Thyroid gland (tissue), 4 donors: Measurements from ENCODE around the gene GRIK4. TPM values are rescaled to one million over a fixed set of nuclear protein-coding genes. Genes with fewer than 3 reads are reported as not detected.

Experiments used
- DNase-seq, 2 donors: peaks; one replicate each; pipeline ENCODE4 v3.0.0-alpha.2; 2019
- H3K27ac ChIP-seq, 3 donors: fragments of 200-600 bp; sonication (generic); 1 replicate in 2 of 3; 2 replicates in 1 of 3; pipeline ENCODE4 v1.5.1; 2016 to 2019; ENCODE audit warnings: mild to moderate bottlenecking in 1 of 3, moderate library complexity in 1 of 3
- H3K27me3 ChIP-seq: fragments of 200-600 bp; sonication (generic); one replicate; pipeline ENCODE4 v1.5.1; 2019
- H3K36me3 ChIP-seq, 2 donors: fragments of 200-600 bp; sonication (generic); one replicate each; pipeline ENCODE4 v1.5.1; 2016 to 2019
- H3K4me1 ChIP-seq, 2 donors: fragments of 200-600 bp; sonication (generic); one replicate each; pipeline ENCODE4 v1.5.1; 2017 to 2019
- H3K4me3 ChIP-seq, 3 donors: fragments of 200-600 bp; sonication (generic); replicated peaks in 1 of 3; 1 replicate in 2 of 3; 2 replicates in 1 of 3; pipeline ENCODE4 v1.5.1; 2016; ENCODE audit warnings: mild to moderate bottlenecking in 1 of 3
- H3K9me3 ChIP-seq: fragments of 200-600 bp; sonication (generic); one replicate; pipeline ENCODE4 v1.5.1; 2017
- POLR2A ChIP-seq, 2 donors: fragments of 450-650 bp; IDR thresholded peaks; one replicate each; pipeline ENCODE4 v1.6.1; 2017; ENCODE audit warnings: antibody characterized with exemption in 2 of 2, mild to moderate bottlenecking in 2 of 2, moderate library complexity in 1 of 2
- WGBS, 2 donors: methylation state at CpG; one replicate each; pipeline ENCODE4 v1.1.5; 2017; 5-methylcytosine and 5-hydroxymethylcytosine counted together
- intact Hi-C: fragments of 100-400 bp; cut with DNase I; formaldehyde crosslinking; loops from one replicate; pipeline ENCODE4 v1.15.1; 2023
- total RNA-seq, 4 donors: library from RNA; depleted of rRNA; stranded (reverse); fragments of >200 nt; gene quantifications; one replicate each; pipeline ENCODE4 v1.2.3, GENCODE V29; 2016
- TF ChIP-seq, protein P1 (sequence below), 6 experiments: fragments of 200-600 bp in 3 of 6; fragments of 450-650 bp in 3 of 6; sonication (generic) in 3 of 6; IDR thresholded peaks; one replicate each; pipeline ENCODE4 v1.5.1; 2016 to 2019; ENCODE audit warnings: antibody characterized with exemption in 6 of 6, mild to moderate bottlenecking in 2 of 6, inconsistent platforms in 1 of 6, moderate library complexity in 1 of 6

Gene GRIK4
- total RNA-seq, 4 donors from 2014 or later, result 0.54 to 3.7 (median 0.99) TPM

- TF ChIP-seq, protein P1, sequence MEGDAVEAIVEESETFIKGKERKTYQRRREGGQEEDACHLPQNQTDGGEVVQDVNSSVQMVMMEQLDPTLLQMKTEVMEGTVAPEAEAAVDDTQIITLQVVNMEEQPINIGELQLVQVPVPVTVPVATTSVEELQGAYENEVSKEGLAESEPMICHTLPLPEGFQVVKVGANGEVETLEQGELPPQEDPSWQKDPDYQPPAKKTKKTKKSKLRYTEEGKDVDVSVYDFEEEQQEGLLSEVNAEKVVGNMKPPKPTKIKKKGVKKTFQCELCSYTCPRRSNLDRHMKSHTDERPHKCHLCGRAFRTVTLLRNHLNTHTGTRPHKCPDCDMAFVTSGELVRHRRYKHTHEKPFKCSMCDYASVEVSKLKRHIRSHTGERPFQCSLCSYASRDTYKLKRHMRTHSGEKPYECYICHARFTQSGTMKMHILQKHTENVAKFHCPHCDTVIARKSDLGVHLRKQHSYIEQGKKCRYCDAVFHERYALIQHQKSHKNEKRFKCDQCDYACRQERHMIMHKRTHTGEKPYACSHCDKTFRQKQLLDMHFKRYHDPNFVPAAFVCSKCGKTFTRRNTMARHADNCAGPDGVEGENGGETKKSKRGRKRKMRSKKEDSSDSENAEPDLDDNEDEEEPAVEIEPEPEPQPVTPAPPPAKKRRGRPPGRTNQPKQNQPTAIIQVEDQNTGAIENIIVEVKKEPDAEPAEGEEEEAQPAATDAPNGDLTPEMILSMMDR (IDR thresholded peaks at IDR 0.05), result no peak
- TF ChIP-seq POLR2A (IDR thresholded peaks at IDR 0.05), result no peak
- no peak for DNase-seq
- Histone ChIP-seq H3K4me3 (no peak overlapping the region), H3K9me3 (no peaks in the 10 kb centered on the region), H3K27me3 (no peaks in the 10 kb centered on the region), H3K27ac (no peak overlapping the region), H3K4me1 (peaks cover 3 to 5% of the 10 kb centered on the region in 2 donors), H3K36me3 (no peaks in the 10 kb centered on the region)
- intact Hi-C loops, result loop anchor here (10.0 kb wide), 1 partner anchor 113 kb away; the partner anchor contains the start of gene GRIK4
- 83 to 91% methylated on average over 4 to 6 of the region's 7 CpGs for WGBS, 2 donors
These were observed 116.0 kb downstream of the GRIK4 start for GRCh38 chr11:120627327-120628163.

DNA sequence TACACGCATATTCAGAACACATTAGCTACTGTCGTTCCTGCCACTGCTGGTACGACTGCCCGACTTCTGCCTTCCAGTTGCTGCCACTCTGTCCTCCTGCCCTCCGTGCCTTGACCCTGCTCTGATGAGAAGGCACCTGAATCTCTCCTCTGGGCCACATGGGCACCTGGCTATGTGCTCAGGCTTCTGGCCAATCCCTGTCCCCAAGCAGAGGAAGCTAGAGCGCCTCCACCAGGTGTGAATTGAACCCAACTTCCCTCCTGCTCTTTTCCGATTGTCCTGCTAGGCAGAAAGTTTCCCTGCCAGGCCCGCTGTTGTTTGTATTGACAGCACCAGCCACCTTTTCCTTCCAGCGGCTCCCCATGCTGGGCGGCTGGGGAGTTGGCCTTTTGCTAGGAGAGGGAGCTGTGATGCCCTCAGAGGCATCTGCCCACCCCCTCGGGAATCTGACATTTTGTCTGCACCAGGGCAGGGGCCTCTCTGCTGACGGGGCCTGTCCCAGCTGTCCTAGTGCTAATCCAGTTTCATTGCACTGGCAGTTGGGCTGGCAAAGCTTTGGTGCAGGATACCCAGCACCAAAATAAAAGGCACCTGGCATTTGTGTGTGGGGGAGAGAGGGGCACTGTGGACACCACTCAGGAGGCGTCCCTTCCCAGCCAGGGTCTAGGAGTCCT lies 118.0 kb downstream of the GRIK4 start:
- DNase-seq, result no peak
- intact Hi-C loops, result loop anchor here (10.0 kb wide), 1 partner anchor 115 kb away; the partner anchor contains the start of gene GRIK4
- no peaks in the 10 kb centered on the region for H3K27me3 ChIP-seq
- TF ChIP-seq POLR2A (IDR thresholded peaks at IDR 0.05), result no peak
- TF ChIP-seq, protein P1 (IDR thresholded peaks at IDR 0.05), result no peak
- no peaks in the 10 kb centered on the region for H3K9me3 ChIP-seq
- H3K4me1 ChIP-seq, result no peaks in the 10 kb centered on the region
- H3K36me3 ChIP-seq, result no peaks in the 10 kb centered on the region
- 78 to 89% methylated on average over 9 to 13 of the region's 13 CpGs for WGBS, 2 donors
- no peak overlapping the region for H3K27ac ChIP-seq
- no peak overlapping the region for H3K4me3 ChIP-seq

- 49% methylated on average over 2 of the region's 2 CpGs for WGBS, 2 donors
- intact Hi-C loops, result no loop called here
- Histone ChIP-seq H3K36me3 (no peaks in the 10 kb centered on the region), H3K27me3 (no peaks in the 10 kb centered on the region), H3K9me3 (no peaks in the 10 kb centered on the region), H3K4me1 (no peaks in the 10 kb centered on the region), H3K27ac (no peak overlapping the region), H3K4me3 (no peak overlapping the region)
- DNase-seq, result no peak
- TF ChIP-seq, protein P1 (IDR thresholded peaks at IDR 0.05), result no peak
- TF ChIP-seq POLR2A (IDR thresholded peaks at IDR 0.05), result no peak
These were observed 118.6 kb downstream of the GRIK4 start for GRCh38 chr11:120630122-120630521.

DNA sequence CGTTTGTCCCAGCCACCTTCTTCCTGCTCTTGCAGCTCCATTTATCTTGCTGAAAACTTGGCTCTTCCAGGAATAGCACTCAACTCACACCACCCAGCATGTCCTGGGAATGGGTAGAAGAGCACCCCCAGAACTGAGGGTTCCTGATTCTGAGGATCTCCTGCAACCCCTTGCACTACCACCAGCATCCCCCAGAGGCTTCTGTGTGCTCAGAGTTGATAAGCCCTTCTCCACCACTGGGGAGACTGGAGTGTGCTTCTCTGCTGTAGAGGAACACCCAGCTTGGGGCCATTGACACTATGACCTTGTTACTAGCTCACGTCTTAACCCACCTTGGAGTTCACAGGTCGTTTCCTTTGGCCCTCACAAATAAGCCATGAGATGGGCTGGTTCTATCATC lies 121.0 kb downstream of the GRIK4 start:
- intact Hi-C loops, result no loop called here
- Histone ChIP-seq H3K36me3 (no peaks in the 10 kb centered on the region), H3K4me1 (no peaks in the 10 kb centered on the region), H3K9me3 (no peaks in the 10 kb centered on the region), H3K27me3 (no peaks in the 10 kb centered on the region), H3K4me3 (no peak overlapping the region), H3K27ac (no peak overlapping the region)
- no peak for DNase-seq
- 77 to 83% methylated on average over 3 of the region's 3 CpGs for WGBS, 2 donors
- TF ChIP-seq, protein P1 (IDR thresholded peaks at IDR 0.05), result no peak
- no peak for TF ChIP-seq POLR2A (IDR thresholded peaks at IDR 0.05)
